Measurements from ENCODE around the gene TMEM255B.
A peak's percentile ranks its signal among the peaks of the same experiment; 100 is the strongest.

TMEM255B gene

GRCh38 chr13:113860665-113861432 is 101.8 kb downstream of the TMEM255B start:
- H3K36me3 ChIP-seq (ENCODE audit: control insufficient read depth, insufficient read depth, low read length, severe bottlenecking): peaks cover 7% of the 10 kb centered on the region
- no peaks in the 10 kb centered on the region for H3K9me3 ChIP-seq (ENCODE audit: control insufficient read depth, low read length)
- DNase-seq (ENCODE audit: low read depth): no peak
- H3K4me3 ChIP-seq (ENCODE audit: low read length): peak overlapping the region; percentile 82
- H3K4me1 ChIP-seq (ENCODE audit: control insufficient read depth, insufficient read depth, low read length): peaks cover 5% of the 10 kb centered on the region
- no peaks in the 10 kb centered on the region for H3K27me3 ChIP-seq (replicated peaks; ENCODE audit: control insufficient read depth, insufficient read depth, low read length)
- peak overlapping the region; percentile 88 for H3K9ac ChIP-seq (ENCODE audit: low read length)

DNA sequence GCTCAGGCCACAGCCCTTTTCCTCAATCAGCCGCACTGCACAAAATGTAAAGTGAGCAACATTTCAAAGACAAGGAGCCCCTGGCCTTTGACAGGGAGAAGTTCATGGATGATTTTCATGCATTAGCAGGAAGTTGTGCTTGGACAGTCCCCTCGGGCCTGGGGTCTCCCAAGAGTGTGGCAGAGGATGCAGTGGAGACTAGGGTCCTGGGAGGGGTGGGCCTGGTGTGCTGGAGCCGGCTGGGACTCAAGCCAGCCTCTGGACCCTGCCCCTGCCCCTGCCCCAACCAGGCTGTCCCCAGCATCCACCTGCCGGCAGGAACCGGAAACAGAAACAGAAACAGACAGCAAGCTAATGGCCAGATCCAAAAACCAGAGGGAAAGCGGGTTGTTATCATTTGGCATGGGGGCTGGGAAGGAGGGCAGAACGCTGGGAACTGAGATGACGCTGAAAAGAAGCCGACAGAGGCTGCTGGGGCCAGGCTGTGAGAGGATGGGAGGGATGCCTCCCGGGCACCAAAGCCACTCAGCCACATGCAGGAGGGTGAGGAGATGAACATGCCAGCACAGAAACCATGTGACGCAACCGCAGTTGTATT is 102.5 kb downstream of the TMEM255B start:
- no peaks in the 10 kb centered on the region for H3K9me3 ChIP-seq (ENCODE audit: control insufficient read depth, low read length)
- H3K4me1 ChIP-seq (ENCODE audit: control insufficient read depth, insufficient read depth, low read length): peaks cover 2% of the 10 kb centered on the region
- peak overlapping the region; percentile 82 for H3K4me3 ChIP-seq (ENCODE audit: low read length)
- peak; percentile 20 for DNase-seq (ENCODE audit: low read depth)
- no peaks in the 10 kb centered on the region for H3K27me3 ChIP-seq (replicated peaks; ENCODE audit: control insufficient read depth, insufficient read depth, low read length)
- H3K9ac ChIP-seq (ENCODE audit: low read length): peak overlapping the region; percentile 88
- H3K36me3 ChIP-seq (ENCODE audit: control insufficient read depth, insufficient read depth, low read length, severe bottlenecking): peaks cover 7% of the 10 kb centered on the region

DNA sequence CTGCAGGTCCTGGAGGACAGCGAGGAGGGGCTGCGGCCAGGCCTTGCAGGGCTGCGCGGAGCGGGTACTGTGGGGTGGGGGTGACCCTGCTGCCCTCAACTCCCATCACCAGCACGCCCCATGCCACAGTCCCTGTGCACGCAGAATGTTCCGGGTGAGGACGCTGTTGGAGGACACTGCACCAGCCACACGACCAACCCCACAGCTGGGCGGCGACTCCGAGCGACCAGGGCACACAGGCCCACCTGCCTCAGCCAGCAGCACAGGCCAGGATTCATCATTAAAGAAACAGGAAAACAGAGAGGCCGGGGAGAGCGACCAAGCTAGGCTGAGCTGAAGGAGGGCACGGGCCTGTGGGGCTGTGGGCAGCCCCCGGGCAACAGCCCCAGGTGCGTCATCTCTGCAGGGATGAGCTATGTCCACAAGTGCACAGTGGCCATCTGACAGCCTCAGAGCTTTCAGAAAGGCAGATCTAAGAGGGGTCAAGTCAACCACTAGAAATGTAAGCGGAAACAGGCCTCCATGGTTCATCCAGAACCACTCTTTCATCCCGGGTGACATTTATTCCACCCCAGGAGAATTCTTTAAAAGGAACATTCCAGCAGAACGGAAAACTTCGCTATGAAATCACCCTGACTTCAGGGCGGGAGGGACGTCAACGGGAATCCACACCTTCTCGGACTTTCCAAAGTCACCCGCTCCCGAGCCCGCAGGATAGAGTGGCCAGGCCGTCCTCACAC is 103.3 kb downstream of the TMEM255B start:
- Histone ChIP-seq H3K4me3 (ENCODE audit: low read length) (peak overlapping the region; percentile 82), H3K36me3 (ENCODE audit: control insufficient read depth, insufficient read depth, low read length, severe bottlenecking) (peaks cover 7% of the 10 kb centered on the region), H3K9ac (ENCODE audit: low read length) (peak overlapping the region; percentile 88), H3K9me3 (ENCODE audit: control insufficient read depth, low read length) (no peaks in the 10 kb centered on the region), H3K27me3 (replicated peaks; ENCODE audit: control insufficient read depth, insufficient read depth, low read length) (no peaks in the 10 kb centered on the region), H3K4me1 (ENCODE audit: control insufficient read depth, insufficient read depth, low read length) (no peaks in the 10 kb centered on the region)
- DNase-seq (ENCODE audit: low read depth): no peak

DNA sequence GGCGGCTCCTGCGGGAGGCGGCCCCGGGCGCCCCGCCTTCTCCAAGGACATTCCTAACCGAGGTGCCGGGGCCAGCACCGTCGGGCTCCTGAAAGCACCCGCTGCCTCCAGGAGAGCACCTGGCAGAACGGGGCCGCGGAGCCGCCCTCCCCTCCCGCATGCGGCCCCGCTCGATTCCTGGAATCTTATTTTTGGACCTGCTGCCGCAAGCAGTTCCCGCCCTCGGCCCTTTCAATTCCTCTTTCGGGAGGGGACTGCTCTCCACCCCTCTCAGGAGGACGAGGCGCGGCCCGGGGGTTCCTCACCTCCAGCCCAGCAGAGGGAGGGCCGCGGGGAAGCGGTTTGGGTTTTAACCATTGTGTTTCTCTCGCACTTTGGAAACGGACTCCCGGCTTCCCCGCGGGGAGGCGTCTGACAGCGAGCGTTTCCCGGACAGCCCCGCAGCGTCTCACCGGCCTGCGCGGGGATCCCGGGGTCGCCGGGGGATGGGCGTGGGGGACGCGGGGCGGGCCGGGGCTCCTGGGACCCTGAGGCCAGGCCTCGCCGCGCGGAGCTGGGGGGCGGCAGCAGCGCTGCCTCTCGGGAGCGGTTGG is 104.0 kb downstream of the TMEM255B start:
- peaks cover 7% of the 10 kb centered on the region for H3K36me3 ChIP-seq (ENCODE audit: control insufficient read depth, insufficient read depth, low read length, severe bottlenecking)
- H3K27me3 ChIP-seq (replicated peaks; ENCODE audit: control insufficient read depth, insufficient read depth, low read length): no peaks in the 10 kb centered on the region
- peak; percentile 70 for DNase-seq (ENCODE audit: low read depth)
- no peaks in the 10 kb centered on the region for H3K4me1 ChIP-seq (ENCODE audit: control insufficient read depth, insufficient read depth, low read length)
- peak overlapping the region; percentile 88 for H3K9ac ChIP-seq (ENCODE audit: low read length)
- no peaks in the 10 kb centered on the region for H3K9me3 ChIP-seq (ENCODE audit: control insufficient read depth, low read length)
- H3K4me3 ChIP-seq (ENCODE audit: low read length): peak overlapping the region; percentile 82

DNA sequence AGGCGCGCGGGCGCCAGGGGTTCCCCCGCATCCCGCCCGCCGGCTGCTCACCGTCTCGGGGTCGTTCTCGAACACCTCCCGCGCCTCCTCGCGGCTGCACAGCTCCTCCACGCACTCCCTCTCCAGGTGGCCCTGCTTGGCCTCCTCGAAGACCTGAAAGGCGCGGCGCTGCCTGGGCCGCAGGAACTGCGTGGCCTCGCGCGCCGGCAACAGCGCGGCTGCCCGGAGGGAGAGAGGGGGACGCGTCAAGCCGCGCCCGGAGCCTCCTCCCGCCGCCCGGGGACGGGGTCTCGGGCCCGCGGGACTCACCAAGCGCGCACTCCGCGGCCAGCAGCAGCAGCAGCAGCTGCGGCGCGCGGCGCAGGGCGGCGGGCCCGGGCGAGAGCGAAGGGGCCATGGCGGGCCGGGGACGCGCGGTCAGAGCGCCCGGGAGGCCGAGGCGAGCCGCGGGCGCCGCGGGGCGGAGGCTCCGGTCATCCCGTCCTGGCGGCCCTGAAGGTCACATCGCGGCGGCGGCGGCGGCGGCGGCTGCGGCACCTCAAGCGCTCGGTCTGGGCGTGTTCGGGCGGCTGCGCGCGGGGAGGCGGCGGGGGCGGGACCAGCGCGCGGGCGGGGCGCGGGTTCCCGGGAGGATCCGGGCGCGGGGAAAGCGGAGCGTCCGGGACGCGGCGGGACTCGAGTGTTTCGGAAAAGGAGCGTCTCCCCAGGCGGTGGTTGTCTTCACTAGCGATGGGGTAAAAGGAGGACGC is 104.7 kb downstream of the TMEM255B start, which contains the start of gene GAS6:
Gene GAS6, minus strand, starts transcription at position 553 of the 749 bp plus-strand sequence. Its CDS starts 156 bp downstream, at position 397.
- peak; percentile 81 for DNase-seq (ENCODE audit: low read depth)
- Histone ChIP-seq H3K9me3 (ENCODE audit: control insufficient read depth, low read length) (no peaks in the 10 kb centered on the region), H3K9ac (ENCODE audit: low read length) (peak within 1 kb of the TSS; percentile 88), H3K36me3 (ENCODE audit: control insufficient read depth, insufficient read depth, low read length, severe bottlenecking) (peaks cover 7% of the 10 kb centered on the region), H3K4me1 (ENCODE audit: control insufficient read depth, insufficient read depth, low read length) (no peaks in the 10 kb centered on the region), H3K4me3 (ENCODE audit: low read length) (peak within 1 kb of the TSS; percentile 82), H3K27me3 (replicated peaks; ENCODE audit: control insufficient read depth, insufficient read depth, low read length) (no peaks in the 10 kb centered on the region)

DNA sequence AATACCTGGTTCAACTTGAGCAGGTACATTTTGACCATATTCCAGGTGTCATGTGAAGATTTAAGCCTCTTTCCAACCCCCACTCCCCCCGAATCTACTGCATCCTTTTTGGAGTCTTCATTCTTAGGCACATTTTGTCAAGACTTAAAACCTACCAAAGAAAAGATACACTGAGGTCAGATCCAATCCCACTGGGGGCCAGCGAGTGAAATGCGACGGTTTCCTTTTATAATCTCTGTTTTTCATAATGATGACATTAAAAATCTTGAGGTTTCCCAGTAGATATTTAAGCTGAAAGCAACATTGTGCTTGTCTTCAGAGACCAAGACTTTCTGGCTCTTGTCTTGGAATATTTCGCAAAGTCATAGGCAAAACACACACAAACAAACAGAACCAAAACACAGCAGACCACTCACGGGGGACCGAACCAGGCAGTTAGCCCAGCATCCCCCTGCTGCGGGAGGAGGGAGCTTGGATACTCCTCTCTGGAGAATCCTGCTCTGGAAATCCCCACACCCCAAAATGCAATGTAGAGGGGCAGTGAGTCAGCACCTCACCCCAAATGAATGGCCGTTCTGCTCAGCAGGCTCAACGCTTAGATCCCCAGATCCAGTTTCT is 105.4 kb downstream of the TMEM255B start:
- peak overlapping the region; percentile 82 for H3K4me3 ChIP-seq (ENCODE audit: low read length)
- peak; percentile 46 for DNase-seq (ENCODE audit: low read depth)
- peaks cover under 1% of the 10 kb centered on the region for H3K36me3 ChIP-seq (ENCODE audit: control insufficient read depth, insufficient read depth, low read length, severe bottlenecking)
- no peaks in the 10 kb centered on the region for H3K4me1 ChIP-seq (ENCODE audit: control insufficient read depth, insufficient read depth, low read length)
- H3K9me3 ChIP-seq (ENCODE audit: control insufficient read depth, low read length): no peaks in the 10 kb centered on the region
- peak overlapping the region; percentile 88 for H3K9ac ChIP-seq (ENCODE audit: low read length)
- no peaks in the 10 kb centered on the region for H3K27me3 ChIP-seq (replicated peaks; ENCODE audit: control insufficient read depth, insufficient read depth, low read length)

GRCh38 chr13:113865427-113865826 is 106.4 kb downstream of the TMEM255B start:
- H3K27me3 ChIP-seq (replicated peaks; ENCODE audit: control insufficient read depth, insufficient read depth, low read length): no peaks in the 10 kb centered on the region
- H3K9me3 ChIP-seq (ENCODE audit: control insufficient read depth, low read length): no peaks in the 10 kb centered on the region
- no peak overlapping the region for H3K4me3 ChIP-seq (ENCODE audit: low read length)
- no peak overlapping the region for H3K9ac ChIP-seq (ENCODE audit: low read length)
- H3K36me3 ChIP-seq (ENCODE audit: control insufficient read depth, insufficient read depth, low read length, severe bottlenecking): no peaks in the 10 kb centered on the region
- H3K4me1 ChIP-seq (ENCODE audit: control insufficient read depth, insufficient read depth, low read length): no peaks in the 10 kb centered on the region
- no peak for DNase-seq (ENCODE audit: low read depth)
